ENCODE results near the gene SYS1.

GRCh38 chr20:45328451-45328850 is 34.5 kb upstream of the SYS1 start:
- no peak for TF ChIP-seq SIN3A (conservative IDR thresholded peaks at IDR 0.05 in 1 of 2, IDR thresholded peaks at IDR 0.05 in 1 of 2; ENCODE audit: low read depth in 1 of 2, low read length in 2 of 2)
- no peak for TF ChIP-seq TEAD4 (IDR thresholded peaks at IDR 0.05; ENCODE audit: low read depth, low read length)
- no peak for TF ChIP-seq FOSL1 (IDR thresholded peaks at IDR 0.05; ENCODE audit: insufficient read depth, low read depth, low read length)
- no peak for TF ChIP-seq CTCF (IDR thresholded peaks at IDR 0.05; ENCODE audit: control extremely low read depth in 1 of 3, insufficient read depth in 1 of 3, low read depth in 1 of 3, low read length in 3 of 3)
- TF ChIP-seq EZH2 (IDR thresholded peaks at IDR 0.05; ENCODE audit: low read depth, low read length, severe bottlenecking), result no peak
- TF ChIP-seq CEBPB (IDR thresholded peaks at IDR 0.05; ENCODE audit: low read depth, low read length), result no peak
- TF ChIP-seq BRCA1 (IDR thresholded peaks at IDR 0.05; ENCODE audit: low read depth, low read length), result no peak
- no peak for TF ChIP-seq POLR2A (IDR thresholded peaks at IDR 0.05; ENCODE audit: control extremely low read depth in 1 of 2, low read depth in 2 of 2, low read length in 2 of 2)
- TF ChIP-seq JUN (IDR thresholded peaks at IDR 0.05; ENCODE audit: low read depth, low read length), result no peak
- no peak for TF ChIP-seq BCL11A (IDR thresholded peaks at IDR 0.05; ENCODE audit: low read depth in 2 of 2, low read length in 2 of 2)
- TF ChIP-seq USF2 (IDR thresholded peaks at IDR 0.05; ENCODE audit: low read length), result no peak

Measured in H1 (cell line).